Measurements from ENCODE around the gene ARMC5.

DNA sequence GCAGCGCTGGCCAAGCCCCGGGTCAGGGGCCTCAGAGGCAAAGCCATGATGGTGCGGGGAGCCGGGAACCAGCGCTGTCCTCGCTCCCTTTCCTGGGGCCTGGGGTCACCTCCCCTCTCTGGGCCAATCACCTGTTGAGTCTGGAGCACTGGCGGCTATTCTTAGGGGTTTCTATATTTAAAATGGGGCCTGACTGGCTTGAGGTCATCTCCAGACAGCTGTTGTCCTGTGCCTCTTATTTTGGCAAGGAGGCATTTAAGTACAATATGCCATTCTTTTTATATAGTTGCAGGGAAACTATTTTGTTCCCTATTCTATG lies 31.1 kb upstream of the ARMC5 start, which contains the start of gene COX6A2:
- TF ChIP-seq, protein P1, sequence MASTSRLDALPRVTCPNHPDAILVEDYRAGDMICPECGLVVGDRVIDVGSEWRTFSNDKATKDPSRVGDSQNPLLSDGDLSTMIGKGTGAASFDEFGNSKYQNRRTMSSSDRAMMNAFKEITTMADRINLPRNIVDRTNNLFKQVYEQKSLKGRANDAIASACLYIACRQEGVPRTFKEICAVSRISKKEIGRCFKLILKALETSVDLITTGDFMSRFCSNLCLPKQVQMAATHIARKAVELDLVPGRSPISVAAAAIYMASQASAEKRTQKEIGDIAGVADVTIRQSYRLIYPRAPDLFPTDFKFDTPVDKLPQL (IDR thresholded peaks at IDR 0.05; ENCODE audit: extremely low read depth, insufficient read length) = no peak
- TF ChIP-seq CHD4 (IDR thresholded peaks at IDR 0.05; ENCODE audit: insufficient read depth, insufficient replicate concordance, low read depth, low read length, poor library complexity, severe bottlenecking) (no peak), ZNF184 (CRISPR knock-in tag; IDR thresholded peaks at IDR 0.05) (no peak), CBX8 (IDR thresholded peaks at IDR 0.05; ENCODE audit: borderline replicate concordance, extremely low read depth, low read depth, low read length, poor library complexity, severe bottlenecking) (no peak)
- TF ChIP-seq, protein P2, sequence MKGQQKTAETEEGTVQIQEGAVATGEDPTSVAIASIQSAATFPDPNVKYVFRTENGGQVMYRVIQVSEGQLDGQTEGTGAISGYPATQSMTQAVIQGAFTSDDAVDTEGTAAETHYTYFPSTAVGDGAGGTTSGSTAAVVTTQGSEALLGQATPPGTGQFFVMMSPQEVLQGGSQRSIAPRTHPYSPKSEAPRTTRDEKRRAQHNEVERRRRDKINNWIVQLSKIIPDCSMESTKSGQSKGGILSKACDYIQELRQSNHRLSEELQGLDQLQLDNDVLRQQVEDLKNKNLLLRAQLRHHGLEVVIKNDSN (CRISPR knock-in tag; IDR thresholded peaks at IDR 0.05) = no peak
- TF ChIP-seq, protein P3, sequence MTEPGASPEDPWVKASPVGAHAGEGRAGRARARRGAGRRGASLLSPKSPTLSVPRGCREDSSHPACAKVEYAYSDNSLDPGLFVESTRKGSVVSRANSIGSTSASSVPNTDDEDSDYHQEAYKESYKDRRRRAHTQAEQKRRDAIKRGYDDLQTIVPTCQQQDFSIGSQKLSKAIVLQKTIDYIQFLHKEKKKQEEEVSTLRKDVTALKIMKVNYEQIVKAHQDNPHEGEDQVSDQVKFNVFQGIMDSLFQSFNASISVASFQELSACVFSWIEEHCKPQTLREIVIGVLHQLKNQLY (CRISPR knock-in tag; conservative IDR thresholded peaks at IDR 0.05) = no peak
